ENCODE data around the gene UBE2I. TPM values are rescaled to one million over a fixed set of nuclear protein-coding genes. Genes with fewer than 3 reads are reported as not detected.
A peak's percentile ranks its signal among the peaks of the same experiment; 100 is the strongest.

The UBE2I gene
- total RNA-seq, 4 donors from 2014 or later, result 54.1 to 119 (median 107) TPM

DNA sequence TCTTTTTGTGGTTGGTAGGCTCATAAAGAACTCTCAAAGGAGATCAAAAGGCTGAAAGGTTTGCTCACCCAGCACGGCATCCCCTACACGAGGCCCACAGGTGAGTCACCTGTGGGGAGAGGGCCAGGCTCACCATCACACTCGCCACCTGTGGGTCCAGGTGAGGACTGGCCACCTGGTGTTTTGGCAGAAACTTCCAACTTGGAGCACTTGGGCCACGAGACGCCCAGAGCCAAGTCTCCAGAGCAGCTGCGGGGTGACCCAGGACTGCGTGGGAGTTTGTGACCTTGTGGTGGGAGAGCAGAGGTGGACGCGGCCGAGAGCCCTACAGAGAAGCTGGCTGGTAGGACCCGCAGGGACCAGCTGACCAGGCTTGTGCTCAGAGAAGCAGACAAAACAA is 53.4 kb downstream of the UBE2I start:
- Histone ChIP-seq H3K36me3 (peaks cover 0 to 85% (median 0%) of the 10 kb centered on the region in 3 donors), H3K27me3 (no peaks in the 10 kb centered on the region)

GRCh38 chr16:1363501-1364041 is 54.1 kb downstream of the UBE2I start:
- H3K9me3 ChIP-seq, result no peaks in the 10 kb centered on the region
- TF ChIP-seq CTCF (IDR thresholded peaks at IDR 0.05) (peak; percentile 44 to 85 (median 78)), POLR2A (IDR thresholded peaks at IDR 0.05) (no peak)
- H3K4me1 ChIP-seq, result no peaks in the 10 kb centered on the region
- H3K4me3 ChIP-seq, result no peak overlapping the region
- H3K36me3 ChIP-seq, result peaks cover 0 to 88% (median 0%) of the 10 kb centered on the region in 3 donors
- H3K27me3 ChIP-seq, result no peaks in the 10 kb centered on the region
- no peak overlapping the region for H3K27ac ChIP-seq
- DNase-seq, result peak; percentile 65 to 84 (median 83)

More for the DNA sequence above, 53.4 kb downstream of the UBE2I start:
- Histone ChIP-seq H3K9me3 (no peaks in the 10 kb centered on the region), H3K4me1 (no peaks in the 10 kb centered on the region), H3K4me3 (no peak overlapping the region), H3K27ac (no peak overlapping the region)
- TF ChIP-seq POLR2A (IDR thresholded peaks at IDR 0.05) (no peak), CTCF (IDR thresholded peaks at IDR 0.05) (no peak)
- no peak for DNase-seq

- Histone ChIP-seq H3K4me1 (no peaks in the 10 kb centered on the region), H3K9me3 (no peaks in the 10 kb centered on the region), H3K27ac (no peak overlapping the region), H3K36me3 (peaks cover 0 to 86% (median 0%) of the 10 kb centered on the region in 3 donors), H3K27me3 (no peaks in the 10 kb centered on the region), H3K4me3 (no peak overlapping the region)
- TF ChIP-seq CTCF (IDR thresholded peaks at IDR 0.05), result no peak
- TF ChIP-seq POLR2A (IDR thresholded peaks at IDR 0.05), result no peak
- no peak for DNase-seq
Measured at GRCh38 chr16:1364510-1364909, 55.1 kb downstream of the UBE2I start.

DNA sequence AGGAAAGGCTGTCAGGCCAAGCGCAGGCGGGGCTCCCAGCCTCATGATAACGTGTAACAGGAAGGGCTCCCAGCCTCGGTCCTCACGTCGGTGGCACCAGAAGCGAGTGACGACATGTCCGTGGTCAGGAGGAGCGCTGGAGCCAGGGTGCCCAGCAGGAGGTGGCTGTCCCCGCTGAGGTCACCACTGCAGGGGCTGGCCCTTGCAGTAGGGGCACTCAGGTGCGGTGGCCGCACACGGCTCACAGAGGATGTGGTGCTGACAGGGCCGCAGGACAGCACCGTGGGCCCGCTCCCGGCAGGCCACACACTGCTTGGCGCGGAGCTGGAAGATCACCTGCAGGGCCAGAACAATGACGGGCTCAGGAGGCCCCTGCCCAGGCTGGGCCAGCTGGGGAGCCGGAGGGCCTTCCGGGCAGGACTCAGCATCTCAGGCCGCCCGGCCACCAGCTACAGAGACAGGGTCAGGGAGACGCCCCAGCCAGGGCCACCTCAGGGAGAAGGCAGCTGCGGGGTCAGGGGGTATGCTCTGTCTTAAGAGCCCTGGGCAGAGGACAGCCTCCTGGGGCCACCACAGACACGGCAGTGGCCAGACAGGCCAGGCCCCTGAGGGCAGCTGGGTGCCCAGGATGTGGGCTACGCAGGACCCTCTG is 56.8 kb downstream of the UBE2I start:
- no peak for DNase-seq
- Histone ChIP-seq H3K27ac (no peak overlapping the region), H3K4me1 (no peaks in the 10 kb centered on the region), H3K9me3 (no peaks in the 10 kb centered on the region), H3K36me3 (peaks cover 0 to 84% (median 0%) of the 10 kb centered on the region in 3 donors), H3K4me3 (no peak overlapping the region), H3K27me3 (no peaks in the 10 kb centered on the region)
- TF ChIP-seq CTCF (IDR thresholded peaks at IDR 0.05), result no peak
- no peak for TF ChIP-seq POLR2A (IDR thresholded peaks at IDR 0.05)

- Histone ChIP-seq H3K4me1 (no peaks in the 10 kb centered on the region), H3K36me3 (peaks cover 0 to 84% (median 0%) of the 10 kb centered on the region in 3 donors), H3K9me3 (no peaks in the 10 kb centered on the region), H3K27me3 (no peaks in the 10 kb centered on the region), H3K4me3 (no peak overlapping the region), H3K27ac (no peak overlapping the region)
- TF ChIP-seq POLR2A (IDR thresholded peaks at IDR 0.05), result no peak
- TF ChIP-seq CTCF (IDR thresholded peaks at IDR 0.05), result no peak
- DNase-seq, result no peak
Measured at GRCh38 chr16:1366712-1367299, 57.4 kb downstream of the UBE2I start.

All from Peyer's patch (tissue), 4 donors.